Esophagus muscularis mucosa (tissue), 4 donors: ENCODE measurements around the gene NUDT1. TPM values are rescaled to one million over a fixed set of nuclear protein-coding genes. Genes with fewer than 3 reads are reported as not detected.
"Not testable (repeated sequence)": the region's sequence is repeated elsewhere in the genome, so short reads cannot be mapped to it uniquely, and the experiment has no call there.

Experiments used
- DNase-seq: peaks from one replicate; pipeline ENCODE4 v3.0.0-alpha.2; 2017; ENCODE audit errors: extremely low spot score
- H3K27ac ChIP-seq, 4 donors: fragments of 200-600 bp; sonication (generic); replicated peaks in 1 of 4; 1 replicate in 3 of 4; 2 replicates in 1 of 4; pipeline ENCODE4 v1.5.1; 2016 to 2019; ENCODE audit warnings: mild to moderate bottlenecking in 1 of 4
- H3K27me3 ChIP-seq, 4 donors: fragments of 200-600 bp; sonication (generic); one replicate each; pipeline versions ENCODE4 v1.5.1 to v1.6.0; 2016 to 2019
- H3K36me3 ChIP-seq, 4 donors: fragments of 200-600 bp; sonication (generic); one replicate each; pipeline ENCODE4 v1.5.1; 2016 to 2019
- H3K4me1 ChIP-seq, 4 donors: fragments of 200-600 bp; sonication (generic); one replicate each; pipeline ENCODE4 v1.5.1; 2016 to 2019
- H3K4me3 ChIP-seq, 4 donors: fragments of 200-600 bp; sonication (generic); 1 replicate in 2 of 4; 2 replicates in 2 of 4; pipeline ENCODE4 v1.5.1; 2016 to 2019; ENCODE audit warnings: mild to moderate bottlenecking in 4 of 4, moderate library complexity in 1 of 4
- H3K9me3 ChIP-seq, 4 donors: fragments of 200-600 bp; sonication (generic); 1 replicate in 3 of 4; 2 replicates in 1 of 4; pipeline ENCODE4 v1.5.1; 2016 to 2019
- EP300 ChIP-seq: sonication (generic); formaldehyde crosslinking; IDR thresholded peaks from one replicate; pipeline ENCODE4 v1.6.1; 2017; ENCODE audit warnings: antibody characterized with exemption
- POLR2A ChIP-seq: fragments of 450-650 bp; IDR thresholded peaks from one replicate; pipeline ENCODE4 v1.6.1; 2017; ENCODE audit warnings: antibody characterized with exemption, moderate library complexity, mild to moderate bottlenecking, low read depth
- POLR2AphosphoS5 ChIP-seq, 2 donors: sonication (generic); formaldehyde crosslinking; IDR thresholded peaks; one replicate each; pipeline ENCODE4 v1.6.1; 2017; ENCODE audit warnings: antibody characterized with exemption in 2 of 2
- WGBS: methylation state at CpG from one replicate; pipeline ENCODE4 v1.1.5; 2018; 5-methylcytosine and 5-hydroxymethylcytosine counted together
- intact Hi-C: fragments of 100-400 bp; cut with DNase I; formaldehyde crosslinking; loops from one replicate; pipeline ENCODE4 v1.15.1; 2023
- total RNA-seq, 4 donors: library from RNA; depleted of rRNA; stranded (reverse); fragments of >200 nt; gene quantifications; one replicate each; pipeline versions ENCODE4 v1.1.0 to v1.2.1, GENCODE V29; 2016
- TF ChIP-seq, protein P1 (sequence below), 3 experiments: fragments of 200-600 bp in 2 of 3; fragments of 450-650 bp in 1 of 3; sonication (generic) in 2 of 3; IDR thresholded peaks; one replicate each; pipeline ENCODE4 v1.5.1; 2017 to 2019; ENCODE audit warnings: antibody characterized with exemption in 3 of 3, mild to moderate bottlenecking in 2 of 3, moderate library complexity in 1 of 3

NUDT1 gene
- total RNA-seq, 4 donors from 2014 or later = 10.9 to 18.7 (median 18.0) TPM

DNA sequence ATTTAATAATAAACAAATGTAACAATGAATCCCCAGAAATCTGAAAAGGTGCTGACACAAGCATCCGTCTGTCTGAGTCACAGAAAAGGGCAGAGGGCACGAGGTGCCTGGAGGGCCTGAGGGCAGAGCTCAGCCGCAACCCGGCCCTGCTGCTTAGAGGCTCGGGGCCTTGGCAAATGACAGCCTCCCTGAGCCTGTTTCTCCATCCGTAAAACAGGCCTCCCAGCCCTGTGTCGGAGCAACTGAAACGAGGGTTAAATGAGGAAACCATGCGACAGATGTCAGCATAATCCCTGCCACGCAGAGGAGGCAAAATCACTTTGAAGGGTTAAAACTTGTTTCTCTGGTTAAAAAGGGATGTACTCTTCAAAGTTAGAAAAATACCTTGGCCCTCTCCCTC, 24.9 kb downstream of the NUDT1 start:
- Histone ChIP-seq H3K9me3 (no peaks in the 10 kb centered on the region), H3K36me3 (peaks cover 0 to 67% (median 46%) of the 10 kb centered on the region in 4 donors), H3K27ac (no peak overlapping the region), H3K27me3 (no peaks in the 10 kb centered on the region), H3K4me1 (peaks cover 0 to 6% (median 5%) of the 10 kb centered on the region in 4 donors), H3K4me3 (no peak overlapping the region)
- TF ChIP-seq POLR2AphosphoS5 (IDR thresholded peaks at IDR 0.05) = no peak
- TF ChIP-seq, protein P1, sequence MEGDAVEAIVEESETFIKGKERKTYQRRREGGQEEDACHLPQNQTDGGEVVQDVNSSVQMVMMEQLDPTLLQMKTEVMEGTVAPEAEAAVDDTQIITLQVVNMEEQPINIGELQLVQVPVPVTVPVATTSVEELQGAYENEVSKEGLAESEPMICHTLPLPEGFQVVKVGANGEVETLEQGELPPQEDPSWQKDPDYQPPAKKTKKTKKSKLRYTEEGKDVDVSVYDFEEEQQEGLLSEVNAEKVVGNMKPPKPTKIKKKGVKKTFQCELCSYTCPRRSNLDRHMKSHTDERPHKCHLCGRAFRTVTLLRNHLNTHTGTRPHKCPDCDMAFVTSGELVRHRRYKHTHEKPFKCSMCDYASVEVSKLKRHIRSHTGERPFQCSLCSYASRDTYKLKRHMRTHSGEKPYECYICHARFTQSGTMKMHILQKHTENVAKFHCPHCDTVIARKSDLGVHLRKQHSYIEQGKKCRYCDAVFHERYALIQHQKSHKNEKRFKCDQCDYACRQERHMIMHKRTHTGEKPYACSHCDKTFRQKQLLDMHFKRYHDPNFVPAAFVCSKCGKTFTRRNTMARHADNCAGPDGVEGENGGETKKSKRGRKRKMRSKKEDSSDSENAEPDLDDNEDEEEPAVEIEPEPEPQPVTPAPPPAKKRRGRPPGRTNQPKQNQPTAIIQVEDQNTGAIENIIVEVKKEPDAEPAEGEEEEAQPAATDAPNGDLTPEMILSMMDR (IDR thresholded peaks at IDR 0.05) = no peak
- no peak for TF ChIP-seq POLR2A
- TF ChIP-seq EP300 = no peak
- DNase-seq = no peak
- intact Hi-C loops = no loop called here
- 62% methylated on average over 9 of the region's 10 CpGs for WGBS

DNA sequence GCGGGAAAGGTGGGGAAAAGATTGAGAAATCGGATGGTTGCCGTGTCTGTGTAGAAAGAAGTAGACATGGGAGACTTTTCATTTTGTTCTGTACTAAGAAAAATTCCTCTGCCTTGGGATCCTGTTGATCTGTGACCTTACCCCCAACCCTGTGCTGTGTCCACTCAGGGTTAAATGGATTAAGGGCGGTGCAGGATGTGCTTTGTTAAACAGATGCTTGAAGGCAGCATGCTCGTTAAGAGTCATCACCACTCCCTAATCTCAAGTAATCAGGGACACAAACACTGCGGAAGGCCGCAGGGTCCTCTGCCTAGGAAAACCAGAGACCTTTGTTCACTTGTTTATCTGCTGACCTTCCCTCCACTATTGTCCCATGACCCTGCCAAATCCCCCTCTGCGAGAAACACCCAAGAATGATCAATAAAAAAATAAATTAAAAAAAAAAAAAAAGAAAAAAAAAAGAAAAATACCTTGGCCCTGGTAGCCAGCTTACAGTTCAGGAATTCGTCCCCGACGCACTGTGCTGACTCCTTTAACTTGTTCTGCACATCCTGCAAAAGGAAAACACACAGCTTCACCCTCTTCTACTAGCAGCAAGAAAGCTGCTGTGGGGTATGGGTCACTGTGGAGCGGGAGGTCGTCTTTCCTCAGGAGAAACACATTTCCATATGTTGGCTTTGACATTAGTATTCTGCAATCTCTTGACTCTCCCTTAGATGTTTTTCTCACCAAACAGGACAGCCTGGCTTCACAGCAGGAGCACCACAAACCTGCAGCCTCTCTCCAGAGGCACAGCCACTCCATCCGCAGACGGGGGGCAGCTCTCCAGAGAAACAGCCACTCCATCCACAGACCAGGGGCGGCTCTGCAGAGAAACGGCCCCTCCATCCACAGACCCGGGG, 27.3 kb downstream of the NUDT1 start:
- H3K4me1 ChIP-seq, H3K9me3 ChIP-seq, H3K27ac ChIP-seq, H3K4me3 ChIP-seq, DNase-seq, H3K27me3 ChIP-seq, intact Hi-C loops: not testable (repeated sequence)
- H3K36me3 ChIP-seq = peaks cover 0 to 63% (median 37%) of the 10 kb centered on the region in 4 donors
- 61% methylated on average over 11 of the region's 18 CpGs for WGBS

DNA sequence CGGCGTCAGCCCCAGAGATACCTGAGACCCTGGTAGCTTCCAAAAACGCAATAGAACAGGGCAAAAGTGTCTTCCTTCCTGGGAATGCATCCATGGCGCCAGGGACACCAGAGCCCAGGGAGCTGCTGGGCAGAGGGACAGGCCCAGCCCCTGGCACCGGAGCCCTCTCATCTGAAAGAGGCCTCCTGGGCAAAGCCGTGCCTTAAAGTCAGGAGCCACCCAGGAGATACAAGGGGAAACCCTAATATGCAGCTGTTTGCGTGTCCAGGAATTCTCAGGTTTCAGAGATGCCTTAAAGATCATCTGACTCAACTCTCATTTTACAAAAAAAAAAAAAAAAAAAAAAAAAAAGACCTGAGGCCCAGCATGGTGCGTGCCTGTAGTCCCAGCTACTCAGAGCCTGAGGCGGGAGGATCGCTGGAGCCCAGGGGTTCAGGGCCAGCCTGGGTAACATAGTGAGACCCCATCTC, 28.0 kb downstream of the NUDT1 start:
- no peak for TF ChIP-seq POLR2A
- no peak for TF ChIP-seq EP300
- TF ChIP-seq, protein P1 (IDR thresholded peaks at IDR 0.05) = no peak
- TF ChIP-seq POLR2AphosphoS5 (IDR thresholded peaks at IDR 0.05) = no peak
- intact Hi-C loops = no loop called here
- 92% methylated on average over 6 of the region's 10 CpGs for WGBS
- Histone ChIP-seq H3K27ac (no peak overlapping the region), H3K36me3 (peaks cover 0 to 65% (median 40%) of the 10 kb centered on the region in 4 donors), H3K27me3 (no peaks in the 10 kb centered on the region), H3K9me3 (no peaks in the 10 kb centered on the region), H3K4me1 (peaks cover 0 to 6% (median 5%) of the 10 kb centered on the region in 4 donors), H3K4me3 (no peak overlapping the region)
- DNase-seq = no peak

DNA sequence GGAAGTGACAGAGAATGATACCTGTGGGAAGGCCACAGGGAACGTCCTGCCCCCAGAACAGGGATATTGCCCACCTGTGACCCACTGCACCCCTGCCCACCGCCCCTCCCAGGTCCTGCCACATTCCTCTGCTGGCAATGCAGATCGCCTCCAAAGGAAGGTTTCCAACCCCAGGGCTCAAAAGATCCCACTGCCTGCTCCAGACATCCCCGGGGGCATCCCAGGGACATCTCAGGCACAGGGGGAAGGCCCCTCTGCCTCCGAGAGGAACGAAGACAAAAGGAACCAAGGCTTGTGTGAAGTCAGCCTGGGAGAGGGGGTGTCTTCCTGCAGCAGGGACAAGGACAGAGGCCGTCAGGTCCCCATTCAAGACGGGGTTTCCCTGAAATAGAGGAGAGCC, 28.5 kb downstream of the NUDT1 start:
- 81% methylated on average over 5 of the region's 8 CpGs for WGBS
- Histone ChIP-seq H3K36me3 (peaks cover 0 to 63% (median 39%) of the 10 kb centered on the region in 4 donors), H3K27ac (no peak overlapping the region), H3K9me3 (no peaks in the 10 kb centered on the region), H3K4me1 (peaks cover 0 to 6% (median 5%) of the 10 kb centered on the region in 4 donors), H3K27me3 (no peaks in the 10 kb centered on the region), H3K4me3 (no peak overlapping the region)
- no peak for DNase-seq
- TF ChIP-seq, protein P1 (IDR thresholded peaks at IDR 0.05) = no peak
- TF ChIP-seq EP300 (no peak), POLR2AphosphoS5 (IDR thresholded peaks at IDR 0.05) (no peak), POLR2A (no peak)
- intact Hi-C loops = no loop called here

DNA sequence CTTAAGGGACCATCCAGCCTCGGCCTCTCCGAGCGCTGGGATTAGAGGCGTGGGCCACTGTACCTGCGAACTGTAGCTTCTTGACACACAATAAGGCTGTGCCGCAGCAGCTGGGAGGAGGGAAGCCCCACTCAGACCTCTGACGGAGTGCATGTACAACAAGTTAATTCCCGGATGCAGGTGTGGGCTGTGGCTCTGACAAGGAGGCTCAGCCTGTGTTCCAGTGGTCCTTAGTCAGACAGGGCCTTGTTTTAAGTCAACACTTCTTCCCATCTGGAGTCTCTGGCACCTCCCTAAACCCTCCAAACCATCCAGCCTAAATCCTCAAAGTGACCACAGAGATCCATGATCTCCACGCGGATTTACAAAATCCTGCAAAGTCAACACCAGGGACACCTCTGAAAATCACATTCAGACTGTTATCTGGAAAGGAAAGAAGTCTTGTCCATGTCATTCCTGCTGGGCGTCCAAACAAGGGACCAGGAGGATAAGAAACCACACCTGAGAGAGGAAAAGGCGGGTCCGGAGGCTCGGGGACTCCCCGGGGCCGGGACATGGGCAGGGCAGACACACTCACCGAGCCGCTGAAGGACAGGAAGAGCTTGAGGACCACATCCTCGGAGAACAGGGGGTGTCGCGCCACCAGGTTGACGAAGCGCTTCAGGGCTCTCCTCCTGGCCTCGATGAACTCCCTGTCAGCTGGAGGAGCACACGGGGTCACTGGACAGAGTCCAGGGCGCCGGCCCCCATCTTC, 29.4 kb downstream of the NUDT1 start:
- Histone ChIP-seq H3K4me1 (peaks cover 0 to 6% (median 5%) of the 10 kb centered on the region in 4 donors), H3K36me3 (peaks cover 0 to 60% (median 46%) of the 10 kb centered on the region in 4 donors), H3K27me3 (no peaks in the 10 kb centered on the region), H3K27ac (no peak overlapping the region), H3K9me3 (no peaks in the 10 kb centered on the region), H3K4me3 (no peak overlapping the region)
- no peak for TF ChIP-seq POLR2AphosphoS5 (IDR thresholded peaks at IDR 0.05)
- TF ChIP-seq POLR2A = no peak
- TF ChIP-seq EP300 = no peak
- TF ChIP-seq, protein P1 (IDR thresholded peaks at IDR 0.05) = no peak
- intact Hi-C loops = no loop called here
- WGBS = 91% methylated on average over 18 of the region's 27 CpGs
- no peak for DNase-seq
